Activated naive CD4-positive, alpha-beta T cell treated with anti-CD3 and anti-CD28 coated beads, Interleukin-2, amount 10 ng/mL, durations not matched to agents 7 days and 5 days (primary cell): ENCODE results near the gene CDC73.
"Not testable (repeated sequence)": the region's sequence is repeated elsewhere in the genome, so short reads cannot be mapped to it uniquely, and the experiment has no call there.

Experiments used
- CTCF ChIA-PET: fragments of 350-600 bp; sonication (Branson Sonifier 250); formaldehyde crosslinking; loops from one replicate; lab custom pipeline; 2021; ENCODE audit warnings: antibody characterized with exemption; lab: Charles Lee
- DNase-seq: peaks from one replicate; pipeline ENCODE4 v3.0.0-alpha.2; 2020
- H3K27ac Mint-ChIP-seq: one replicate; pipeline ENCODE4 v1.8.0; 2021; ENCODE audit warnings: mild to moderate bottlenecking, moderate library complexity, mixed read lengths
- H3K27me3 Mint-ChIP-seq: one replicate; pipeline ENCODE4 v1.8.0; 2021; ENCODE audit warnings: mild to moderate bottlenecking, mixed read lengths
- H3K36me3 Mint-ChIP-seq: one replicate; pipeline ENCODE4 v1.8.0; 2021; ENCODE audit warnings: mixed read lengths
- H3K4me1 Mint-ChIP-seq: one replicate; pipeline ENCODE4 v1.8.0; 2021; ENCODE audit warnings: mixed read lengths
- H3K4me3 Mint-ChIP-seq: one replicate; pipeline ENCODE4 v1.8.0; 2021; ENCODE audit warnings: mild to moderate bottlenecking, moderate library complexity, mixed read lengths
- H3K9me3 Mint-ChIP-seq: one replicate; pipeline ENCODE4 v1.8.0; 2021; ENCODE audit warnings: mixed read lengths

Gene CDC73

GRCh38 chr1:193157360-193157759 lies 35.5 kb downstream of the CDC73 start:
- no peak for DNase-seq
- Mint-ChIP-seq H3K36me3 (peaks cover 20% of the 10 kb centered on the region), H3K27ac (no peak overlapping the region), H3K4me3 (no peak overlapping the region), H3K4me1 (peaks cover 5% of the 10 kb centered on the region), H3K9me3 (no peaks in the 10 kb centered on the region), H3K27me3 (no peaks in the 10 kb centered on the region)
- CTCF ChIA-PET: no interaction called here

- CTCF ChIA-PET: no interaction called here
- Mint-ChIP-seq H3K4me1 (peaks cover 2% of the 10 kb centered on the region), H3K4me3 (no peak overlapping the region), H3K27ac (no peak overlapping the region), H3K9me3 (no peaks in the 10 kb centered on the region), H3K27me3 (no peaks in the 10 kb centered on the region), H3K36me3 (peaks cover 27% of the 10 kb centered on the region)
- DNase-seq: no peak
Measured at GRCh38 chr1:193176113-193176512, 54.3 kb downstream of the CDC73 start.

- peaks cover 2% of the 10 kb centered on the region for H3K4me1 Mint-ChIP-seq
- no peak for DNase-seq
- H3K27me3 Mint-ChIP-seq: no peaks in the 10 kb centered on the region
- H3K27ac Mint-ChIP-seq: no peak overlapping the region
- H3K9me3 Mint-ChIP-seq: no peaks in the 10 kb centered on the region
- peaks cover 25% of the 10 kb centered on the region for H3K36me3 Mint-ChIP-seq
- CTCF ChIA-PET: no interaction called here
- no peak overlapping the region for H3K4me3 Mint-ChIP-seq
Measured at GRCh38 chr1:193176788-193177187, 55.0 kb downstream of the CDC73 start.

- H3K4me1 Mint-ChIP-seq: peaks cover 3% of the 10 kb centered on the region
Measured at GRCh38 chr1:193179094-193179493, 57.3 kb downstream of the CDC73 start.

GRCh38 chr1:193181536-193181935 lies 59.7 kb downstream of the CDC73 start:
- Mint-ChIP-seq H3K36me3 (peaks cover 5% of the 10 kb centered on the region), H3K27me3 (no peaks in the 10 kb centered on the region), H3K4me1 (peaks cover 16% of the 10 kb centered on the region), H3K4me3 (no peak overlapping the region), H3K9me3 (no peaks in the 10 kb centered on the region), H3K27ac (no peak overlapping the region)
- CTCF ChIA-PET: interaction anchor here (0.8 kb wide), 1 partner anchor 97 kb away, joined by 4 read pairs; no protein-coding TSS in a partner anchor
- DNase-seq: no peak

More at GRCh38 chr1:193179094-193179493, 57.3 kb downstream of the CDC73 start:
- no peaks in the 10 kb centered on the region for H3K27me3 Mint-ChIP-seq
- H3K9me3 Mint-ChIP-seq: no peaks in the 10 kb centered on the region
- CTCF ChIA-PET: no interaction called here
- DNase-seq: no peak
- peaks cover 17% of the 10 kb centered on the region for H3K36me3 Mint-ChIP-seq
- no peak overlapping the region for H3K27ac Mint-ChIP-seq
- H3K4me3 Mint-ChIP-seq: no peak overlapping the region

- CTCF ChIA-PET: interaction anchor here (0.8 kb wide), 1 partner anchor 97 kb away, joined by 4 read pairs; no protein-coding TSS in a partner anchor
- no peak for DNase-seq
- Mint-ChIP-seq H3K27me3 (no peaks in the 10 kb centered on the region), H3K9me3 (no peaks in the 10 kb centered on the region), H3K27ac (no peak overlapping the region), H3K36me3 (peaks cover 2% of the 10 kb centered on the region), H3K4me1 (peaks cover 20% of the 10 kb centered on the region), H3K4me3 (no peak overlapping the region)
Measured at GRCh38 chr1:193181985-193182384, 60.2 kb downstream of the CDC73 start.

GRCh38 chr1:193183019-193183627 lies 61.3 kb downstream of the CDC73 start:
- H3K4me1 Mint-ChIP-seq: peaks cover 21% of the 10 kb centered on the region
- CTCF ChIA-PET: no interaction called here

GRCh38 chr1:193184776-193185175 lies 62.9 kb downstream of the CDC73 start:
- H3K4me3 Mint-ChIP-seq: no peak overlapping the region
- no peaks in the 10 kb centered on the region for H3K27me3 Mint-ChIP-seq
- H3K27ac Mint-ChIP-seq: no peak overlapping the region
- no peak for DNase-seq
- CTCF ChIA-PET: no interaction called here
- no peaks in the 10 kb centered on the region for H3K9me3 Mint-ChIP-seq
- H3K4me1 Mint-ChIP-seq: peaks cover 23% of the 10 kb centered on the region
- peaks cover 2% of the 10 kb centered on the region for H3K36me3 Mint-ChIP-seq

More at GRCh38 chr1:193183019-193183627, 61.3 kb downstream of the CDC73 start:
- no peak for DNase-seq
- H3K27ac Mint-ChIP-seq: no peak overlapping the region
- no peaks in the 10 kb centered on the region for H3K36me3 Mint-ChIP-seq
- H3K9me3 Mint-ChIP-seq: no peaks in the 10 kb centered on the region
- no peak overlapping the region for H3K4me3 Mint-ChIP-seq
- no peaks in the 10 kb centered on the region for H3K27me3 Mint-ChIP-seq

GRCh38 chr1:193185211-193185610 lies 63.4 kb downstream of the CDC73 start:
- Mint-ChIP-seq H3K4me3 (peak overlapping the region; percentile 5), H3K27ac (no peak overlapping the region), H3K36me3 (peaks cover 3% of the 10 kb centered on the region), H3K9me3 (no peaks in the 10 kb centered on the region), H3K27me3 (no peaks in the 10 kb centered on the region), H3K4me1 (peaks cover 26% of the 10 kb centered on the region)
- no peak for DNase-seq
- CTCF ChIA-PET: no interaction called here

- Mint-ChIP-seq H3K4me1 (peaks cover 29% of the 10 kb centered on the region), H3K9me3 (peaks cover 3% of the 10 kb centered on the region), H3K27me3 (no peaks in the 10 kb centered on the region), H3K36me3 (peaks cover 8% of the 10 kb centered on the region), H3K27ac (no peak within 1 kb of the TSS), H3K4me3 (peak within 1 kb of the TSS; percentile 19)
- CTCF ChIA-PET: interaction anchor here (1.2 kb wide), 1 partner anchor 569 kb away, joined by 3 read pairs; no protein-coding TSS in a partner anchor
- no peak for DNase-seq
Measured at GRCh38 chr1:193185901-193186731, 64.3 kb downstream of the CDC73 start, which contains the start of gene B3GALT2. Gene B3GALT2 (minus strand): TSS chr1:193186613. CDS start chr1:193181562, 5,051 bp downstream.

- no peak overlapping the region for H3K4me3 Mint-ChIP-seq
- H3K36me3 Mint-ChIP-seq: peaks cover 13% of the 10 kb centered on the region
- peaks cover 29% of the 10 kb centered on the region for H3K4me1 Mint-ChIP-seq
- CTCF ChIA-PET: interaction anchor here (1.2 kb wide), 1 partner anchor 568 kb away, joined by 3 read pairs; no protein-coding TSS in a partner anchor
- no peak overlapping the region for H3K27ac Mint-ChIP-seq
- H3K9me3 Mint-ChIP-seq: peaks cover 3% of the 10 kb centered on the region
- no peak for DNase-seq
- H3K27me3 Mint-ChIP-seq: no peaks in the 10 kb centered on the region
Measured at GRCh38 chr1:193187114-193187513, 65.3 kb downstream of the CDC73 start.

GRCh38 chr1:193188915-193189314 lies 67.1 kb downstream of the CDC73 start:
- CTCF ChIA-PET, DNase-seq, H3K27me3 Mint-ChIP-seq, H3K4me3 Mint-ChIP-seq, H3K27ac Mint-ChIP-seq: not testable (repeated sequence)
- peaks cover 10% of the 10 kb centered on the region for H3K9me3 Mint-ChIP-seq
- peaks cover 27% of the 10 kb centered on the region for H3K4me1 Mint-ChIP-seq
- H3K36me3 Mint-ChIP-seq: peaks cover 24% of the 10 kb centered on the region

GRCh38 chr1:193189442-193190095 lies 67.7 kb downstream of the CDC73 start:
- CTCF ChIA-PET: no interaction called here
- Mint-ChIP-seq H3K27me3 (no peaks in the 10 kb centered on the region), H3K4me1 (peaks cover 27% of the 10 kb centered on the region), H3K27ac (no peak overlapping the region), H3K9me3 (peaks cover 10% of the 10 kb centered on the region), H3K4me3 (no peak overlapping the region), H3K36me3 (peaks cover 24% of the 10 kb centered on the region)
- DNase-seq: no peak

- Mint-ChIP-seq H3K4me3 (no peak overlapping the region), H3K9me3 (peaks cover 10% of the 10 kb centered on the region), H3K36me3 (peaks cover 26% of the 10 kb centered on the region), H3K27me3 (no peaks in the 10 kb centered on the region), H3K27ac (no peak overlapping the region), H3K4me1 (peaks cover 27% of the 10 kb centered on the region)
- CTCF ChIA-PET: no interaction called here
- no peak for DNase-seq
Measured at GRCh38 chr1:193190096-193190744, 68.4 kb downstream of the CDC73 start.
